ENCODE data around the gene KNSTRN. TPM values are rescaled to one million over a fixed set of nuclear protein-coding genes. Genes with fewer than 3 reads are reported as not detected.
A peak's percentile ranks its signal among the peaks of the same experiment; 100 is the strongest.

The KNSTRN gene
- total and polyA plus RNA-seq, 2 of the 4 experiments (the other 2 are of a cell fraction), result 33.1 to 73.5 TPM

- ATAC-seq (ENCODE audit: low read depth) (no peak), DNase-seq (no peak)
- no peak overlapping the region for H2AK5ac ChIP-seq (ENCODE audit: low read depth, low read length)
- no peak overlapping the region for H2BK20ac ChIP-seq (ENCODE audit: low read depth, low read length)
- H4K91ac ChIP-seq (ENCODE audit: insufficient read depth, low read depth, low read length), result no peak overlapping the region
- H2BK5ac ChIP-seq (ENCODE audit: low read depth, low read length, poor library complexity, severe bottlenecking), result no peak overlapping the region
- no TSS peak for BruUV-seq (replicated peaks)
- TF ChIP-seq MXI1 (IDR thresholded peaks at IDR 0.05; ENCODE audit: borderline replicate concordance, low read depth, low read length) (no peak), USF2 (IDR thresholded peaks at IDR 0.05; ENCODE audit: low read depth, low read length) (no peak), MAZ (IDR thresholded peaks at IDR 0.05; ENCODE audit: borderline replicate concordance, low read depth, low read length) (no peak), FOS (IDR thresholded peaks at IDR 0.05; ENCODE audit: low read depth, low read length) (no peak), MAFK (IDR thresholded peaks at IDR 0.05; ENCODE audit: low read depth, low read length) (no peak), ELK1 (IDR thresholded peaks at IDR 0.05; ENCODE audit: borderline replicate concordance, low read depth, low read length) (no peak), CTCF (conservative IDR thresholded peaks at IDR 0.05; ENCODE audit: low read depth, low read length) (no peak), CEBPB (IDR thresholded peaks at IDR 0.05; ENCODE audit: low read depth, low read length) (no peak), NFE2L2 (IDR thresholded peaks at IDR 0.05; ENCODE audit: low read depth, low read length) (no peak), RFX5 (IDR thresholded peaks at IDR 0.05; ENCODE audit: low read depth, low read length) (no peak), RCOR1 (IDR thresholded peaks at IDR 0.05; ENCODE audit: insufficient replicate concordance, low read length) (no peak), SMC3 (IDR thresholded peaks at IDR 0.05; ENCODE audit: low read depth, low read length) (no peak), CHD1 (IDR thresholded peaks at IDR 0.05; ENCODE audit: low read depth, low read length) (no peak), POLR2A (IDR thresholded peaks at IDR 0.05; ENCODE audit: low read depth, low read length) (no peak)
- H3K4me2 ChIP-seq (ENCODE audit: low read depth, low read length), result no peak overlapping the region; the same call in 1 of the 2 replicates
- H3K27me3 ChIP-seq (ENCODE audit: control insufficient read depth, insufficient read depth, low read length), result no peaks in the 10 kb centered on the region
- dilution Hi-C loops (cut with HindIII; ENCODE audit: low sequenced_read_pairs, unreplicated experiment) (no loop called here), intact Hi-C loops (cut with micrococcal nuclease) (loop anchor here (5.0 kb wide), 1 partner anchor 85 kb away; the partner anchor contains the start of gene INAFM2), in situ Hi-C loops (cut with MboI; ENCODE audit: low sequenced_read_pairs) (no loop called here)
- peaks cover 12 to 43% of the 10 kb centered on the region in 2 experiments for H3K79me1 ChIP-seq (ENCODE audit: low read depth in 1 of 2, low read length in 2 of 2)
- no CpG with 5 or more reads among the region's 8 CpGs for WGBS, 2 experiments (ENCODE audit: extremely low coverage in 2 of 2, insufficient read length in 1 of 2)
- no peak overlapping the region for H3K14ac ChIP-seq (replicated peaks; ENCODE audit: low read depth, low read length)
- H3K9ac ChIP-seq (ENCODE audit: low read depth, low read length), result no peak overlapping the region
- H3K4ac ChIP-seq (ENCODE audit: low read depth, low read length), result no peak overlapping the region
- H4K8ac ChIP-seq (ENCODE audit: low read depth in 2 of 2, low read length in 2 of 2), result no peak overlapping the region
- H3K36me3 ChIP-seq (ENCODE audit: control insufficient read depth, insufficient read depth, low read length), result peaks cover 21% of the 10 kb centered on the region
- H2AFZ ChIP-seq (replicated peaks; ENCODE audit: low read length, poor library complexity), result no peak overlapping the region
- H4K20me1 ChIP-seq (ENCODE audit: insufficient read depth, low read length), result no peaks in the 10 kb centered on the region
- peaks cover 3% of the 10 kb centered on the region for H3K4me1 ChIP-seq (ENCODE audit: control insufficient read depth, insufficient read depth, low read length)
- no peak overlapping the region for H3K4me3 ChIP-seq (ENCODE audit: insufficient read depth, low read depth, low read length)
- no peak overlapping the region for H3K18ac ChIP-seq (ENCODE audit: low read depth, low read length)
- H4K5ac ChIP-seq (ENCODE audit: low read depth, low read length), result no peak overlapping the region
- POLR2A ChIA-PET (ENCODE audit: unreplicated experiment), result interaction anchor here (0.6 to 1.1 kb wide), 2 partner anchors 18 to 301 kb away, joined by 4 read pairs; no protein-coding TSS in a partner anchor
- no peak overlapping the region for H3K56ac ChIP-seq (ENCODE audit: extremely low read depth, insufficient read depth, low read length)
- no peak overlapping the region for H2AK9ac ChIP-seq (replicated peaks; ENCODE audit: low read depth, low read length, poor library complexity)
- no peak overlapping the region for H2BK15ac ChIP-seq (ENCODE audit: low read depth, low read length)
- H3K27ac ChIP-seq (ENCODE audit: insufficient read depth, low read length), result no peak overlapping the region
- no peak overlapping the region for H2BK120ac ChIP-seq (ENCODE audit: low read depth, low read length)
- CTCF ChIA-PET, result no interaction called here
- peak overlapping the region; percentile 28; the same call in 1 of the 2 replicates for H3K23ac ChIP-seq (ENCODE audit: low read depth, low read length)
- H3K9me1 ChIP-seq (ENCODE audit: insufficient read depth, low read length), result no peaks in the 10 kb centered on the region
- H3K9me3 ChIP-seq (ENCODE audit: control insufficient read depth, insufficient read depth, low read length), result no peaks in the 10 kb centered on the region
Observed at GRCh38 chr15:40407330-40407990, 24.9 kb downstream of the KNSTRN start.
